Psoas muscle (tissue), 8 donors: ENCODE measurements around the gene CEP95. TPM values are rescaled to one million over a fixed set of nuclear protein-coding genes. Genes with fewer than 3 reads are reported as not detected.
A peak's percentile ranks its signal among the peaks of the same experiment; 100 is the strongest.

Source experiments
- ATAC-seq, 4 donors: fragments of 200-7000 bp; cut with Tn5 transposase; one replicate each; pipeline ENCODE4 v1.9.1; 2020; ENCODE audit warnings: moderate library complexity in 3 of 4, mild to moderate bottlenecking in 2 of 4
- DNase-seq, 2 donors: peaks; one replicate each; pipeline ENCODE4 v3.0.0-alpha.2; 2020
- H3K27ac ChIP-seq: fragments of 200-600 bp; one replicate; pipeline ENCODE4 v1.8.0; 2022
- H3K27me3 ChIP-seq, 3 donors: fragments of 200-600 bp in 1 of 3; one replicate each; pipeline versions ENCODE4 v1.6.1 to v1.8.0; 2013 to 2022; ENCODE audit warnings: low read length in 2 of 3, mild to moderate bottlenecking in 2 of 3, moderate library complexity in 1 of 3; ENCODE audit not compliant: insufficient read depth in 3 of 3
- H3K36me3 ChIP-seq, 2 donors: fragments of 200-600 bp in 1 of 2; one replicate each; pipeline versions ENCODE4 v1.6.1 to v1.8.0; 2013 to 2022; ENCODE audit warnings: low read depth in 1 of 2, mild to moderate bottlenecking in 1 of 2, moderate library complexity in 1 of 2; ENCODE audit not compliant: insufficient read depth in 1 of 2
- H3K4me1 ChIP-seq: fragments of 200-600 bp; one replicate; pipeline ENCODE4 v1.8.0; 2022
- H3K4me3 ChIP-seq: fragments of 200-600 bp; one replicate; pipeline ENCODE4 v1.8.0; 2022; ENCODE audit warnings: mild to moderate bottlenecking
- H3K9me3 ChIP-seq: fragments of 200-600 bp; one replicate; pipeline ENCODE4 v1.8.0; 2022
- CTCF ChIP-seq: fragments of 200-600 bp; IDR thresholded peaks from one replicate; pipeline ENCODE4 v1.8.0; 2022; ENCODE audit warnings: antibody characterized with exemption
- WGBS, 3 donors: extraction: QIAGEN DNeasy Blood & Tissue Kit; methylation state at CpG; one replicate each; pipeline versions ENCODE4 v1.1.6 to v1.1.7; 2013; 5-methylcytosine and 5-hydroxymethylcytosine counted together
- intact Hi-C, 2 donors: fragments of 100-400 bp; cut with DNase I; formaldehyde crosslinking; loops; one replicate each; pipeline versions ENCODE4 v1.11.0 to v1.14.2; 2022
- polyA plus RNA-seq, 3 donors: library from polyadenylated mRNA; stranded (reverse); fragments of 200-250 nt; gene quantifications; one replicate each; pipeline ENCODE4 v1.2.3, GENCODE V29; 2013
- total RNA-seq, 4 donors: library from RNA; stranded (reverse); fragmentation: NEBNext Ultra II Directional in 2 of 4; extraction: Animal tissue kit (Norgen Biotek cat#: 25700) in 2 of 4; gene quantifications; one replicate each; pipeline versions ENCODE4 v1.2.1 to v1.2.4, GENCODE V29; 2021 to 2023
- donor health status: healthy with polysubstance abuse.
- donor health status: DM: no; HTN: no; CAD: no; lungs with moderate emphysema.
- donor health status: Bipolar disorder and iron deficiency.
- donor health status: healthy.
- donor health status: DM: yes; HTN: yes; CAD: no.
- donor health status: DM: no; HTN: no; CAD: no.
- donor health status: DM: no; HTN: no; CAD: no.
- donor health status: DM: yes; HTN: yes; CAD: no.

Gene CEP95
- total and polyA plus RNA-seq, 7 donors, result 9.3 to 21.7 (median 15.7) TPM

- no peak for TF ChIP-seq CTCF
- Histone ChIP-seq H3K27me3 (no peaks in the 10 kb centered on the region), H3K9me3 (no peaks in the 10 kb centered on the region), H3K4me3 (peak overlapping the region; percentile 97), H3K36me3 (peaks cover 4 to 65% of the 10 kb centered on the region in 2 donors), H3K27ac (no peak overlapping the region), H3K4me1 (peaks cover 30% of the 10 kb centered on the region)
- no peak for ATAC-seq
- intact Hi-C loops, result loop anchor here in 1 of 2 donors (5.0 kb wide), 2 partner anchors 86 to 681 kb away; partner anchors contain the start of genes FTSJ3 and PSMC5
- whole genome bisulfite sequencing, 3 donors, result 81 to 88% (median 81%) methylated on average over 2 of the region's 2 CpGs
- DNase-seq, result no peak
Observed at GRCh38 chr17:64508683-64509082, 1.9 kb downstream of the CEP95 start.

GRCh38 chr17:64509179-64509578 lies 2.4 kb downstream of the CEP95 start:
- DNase-seq, result no peak
- H3K27me3 ChIP-seq, result no peaks in the 10 kb centered on the region
- H3K4me3 ChIP-seq, result no peak overlapping the region
- H3K36me3 ChIP-seq, result peaks cover 4 to 65% of the 10 kb centered on the region in 2 donors
- H3K9me3 ChIP-seq, result no peaks in the 10 kb centered on the region
- intact Hi-C loops, result loop anchor here in 1 of 2 donors (5.0 kb wide), 2 partner anchors 87 to 682 kb away; partner anchors contain the start of genes FTSJ3 and PSMC5
- no peak for TF ChIP-seq CTCF
- WGBS, 3 donors, result 72 to 85% (median 75%) methylated on average over 6 of the region's 6 CpGs
- no peak for ATAC-seq
- peaks cover 25% of the 10 kb centered on the region for H3K4me1 ChIP-seq
- no peak overlapping the region for H3K27ac ChIP-seq

- WGBS, 3 donors, result 75 to 84% (median 75%) methylated on average over 2 of the region's 2 CpGs
- Histone ChIP-seq H3K36me3 (peaks cover 10 to 100% of the 10 kb centered on the region in 2 donors), H3K27ac (no peak overlapping the region), H3K9me3 (no peaks in the 10 kb centered on the region), H3K27me3 (no peaks in the 10 kb centered on the region), H3K4me3 (no peak overlapping the region), H3K4me1 (no peaks in the 10 kb centered on the region)
- ATAC-seq, result no peak
- TF ChIP-seq CTCF, result no peak
- no peak for DNase-seq
- intact Hi-C loops, result no loop called here
Observed at GRCh38 chr17:64515419-64515818, 8.6 kb downstream of the CEP95 start.

- Histone ChIP-seq H3K4me3 (no peak overlapping the region), H3K9me3 (no peaks in the 10 kb centered on the region), H3K27me3 (no peaks in the 10 kb centered on the region), H3K36me3 (peaks cover 10 to 100% of the 10 kb centered on the region in 2 donors), H3K27ac (no peak overlapping the region), H3K4me1 (no peaks in the 10 kb centered on the region)
- WGBS, 3 donors, result 86 to 96% (median 91%) methylated on average over 1 of the region's 1 CpG
- ATAC-seq, result no peak
- no peak for DNase-seq
- TF ChIP-seq CTCF, result no peak
- intact Hi-C loops, result no loop called here
Observed at GRCh38 chr17:64515829-64516228, 9.1 kb downstream of the CEP95 start.

- no peak overlapping the region for H3K27ac ChIP-seq
- H3K4me1 ChIP-seq, result no peaks in the 10 kb centered on the region
- no peak overlapping the region for H3K4me3 ChIP-seq
- DNase-seq (no peak), ATAC-seq (no peak)
- peaks cover 8 to 100% of the 10 kb centered on the region in 2 donors for H3K36me3 ChIP-seq
- intact Hi-C loops, result no loop called here
- no peaks in the 10 kb centered on the region for H3K9me3 ChIP-seq
- H3K27me3 ChIP-seq, result no peaks in the 10 kb centered on the region
- no peak for TF ChIP-seq CTCF
- WGBS, 3 donors, result 90 to 94% (median 92%) methylated on average over 6 of the region's 6 CpGs
Observed at GRCh38 chr17:64519601-64520000, 12.8 kb downstream of the CEP95 start.
